Heart right ventricle (tissue), 16 donors: Measurements from ENCODE around the gene STEAP1B. TPM values are rescaled to one million over a fixed set of nuclear protein-coding genes. Genes with fewer than 3 reads are reported as not detected.

Experiments used
- ATAC-seq, 8 donors: fragments of 200-7000 bp; cut with Tn5 transposase; one replicate each; pipeline ENCODE4 v1.9.1; 2020; ENCODE audit warnings: mild to moderate bottlenecking in 8 of 8, moderate library complexity in 8 of 8, moderate number of reproducible peaks in 1 of 8
- DNase-seq, 2 donors: peaks; one replicate each; pipeline ENCODE4 v3.0.0-alpha.2; 2020
- H3K27ac ChIP-seq, 10 donors: fragments of 200-600 bp; sonication (generic) in 2 of 10; one replicate each; pipeline versions ENCODE4 v1.5.0 to v1.8.0; 2020 to 2022; ENCODE audit warnings: mild to moderate bottlenecking in 3 of 10
- H3K27me3 ChIP-seq, 7 donors: fragments of 200-600 bp; one replicate each; pipeline ENCODE4 v1.8.0; 2021 to 2022; ENCODE audit warnings: mild to moderate bottlenecking in 2 of 7
- H3K36me3 ChIP-seq, 9 donors: fragments of 200-600 bp; sonication (generic) in 1 of 9; one replicate each; pipeline versions ENCODE4 v1.5.0 to v1.8.0; 2020 to 2022; ENCODE audit warnings: mild to moderate bottlenecking in 2 of 9
- H3K4me1 ChIP-seq, 9 donors: fragments of 200-600 bp; sonication (generic) in 1 of 9; one replicate each; pipeline versions ENCODE4 v1.5.0 to v1.8.0; 2020 to 2022; ENCODE audit warnings: mild to moderate bottlenecking in 4 of 9
- H3K4me3 ChIP-seq, 10 donors: fragments of 200-600 bp; sonication (generic) in 2 of 10; one replicate each; pipeline versions ENCODE4 v1.5.0 to v1.8.0; 2020 to 2022; ENCODE audit warnings: mild to moderate bottlenecking in 7 of 10, moderate library complexity in 2 of 10
- H3K9me3 ChIP-seq, 11 donors: fragments of 200-600 bp in 10 of 11; sonication (generic) in 2 of 11; one replicate each; pipeline versions ENCODE4 v1.5.0 to v1.8.0; 2013 to 2022; ENCODE audit warnings: mild to moderate bottlenecking in 2 of 11, control low read depth in 1 of 11, moderate library complexity in 1 of 11
- CTCF ChIP-seq, 9 donors: fragments of 200-600 bp; sonication (generic) in 2 of 9; IDR thresholded peaks; one replicate each; pipeline versions ENCODE4 v1.5.0 to v1.8.0; 2021 to 2022; ENCODE audit warnings: antibody characterized with exemption in 9 of 9, mild to moderate bottlenecking in 5 of 9, moderate library complexity in 1 of 9
- WGBS, 2 donors: extraction: QIAGEN DNeasy Blood & Tissue Kit; methylation state at CpG; one replicate each; pipeline ENCODE4 v1.1.7; 2013; ENCODE audit warnings: inconsistent platforms in 1 of 2; 5-methylcytosine and 5-hydroxymethylcytosine counted together
- intact Hi-C, 10 donors: fragments of 100-400 bp; cut with DNase I; formaldehyde crosslinking; loops; one replicate each; pipeline versions ENCODE4 v1.11.1 to v1.14.2; 2022
- polyA plus RNA-seq, 2 donors: library from polyadenylated mRNA; stranded (reverse); fragments of 200-250 nt; gene quantifications; one replicate each; pipeline ENCODE4 v1.2.3, GENCODE V29; 2013
- total RNA-seq, 10 donors: library from RNA; stranded (reverse); fragmentation: NEBNext Ultra II Directional in 3 of 10; extraction: Animal tissue kit (Norgen Biotek cat#: 25700) in 3 of 10; gene quantifications; one replicate each; pipeline versions ENCODE4 v1.2.1 to v1.2.4, GENCODE V29; 2021 to 2023
- donor health status: Arrhythmogenic right ventricular cardiomyopathy.
- donor health status: ischemic (EF 13 %, LVEDD 7.1; RV severe dilation, severe dysfunction).
- donor health status: healthy with polysubstance abuse.
- donor health status: DM: no; HTN: yes; CAD: no.
- donor health status: DM: no; HTN: no; CAD: no.
- donor health status: ischemic (EF 25% LVEDD 6.9; RV normal size, moderate dysfunction).
- donor health status: ischemic (EF 25% LVEDD 5.7; RV mildly dilated, moderate dysfunction).
- donor health status: healthy.
- donor health status: DM: yes; HTN: yes; CAD: no.
- donor health status: Ischemic cardiomyopathy.
- donor health status: ischemic (EF 35%, LVEDD 5.7; RV mildly dilated, moderate dysfunction).
- donor health status: nonischemic (EF 11% LVEDD 7.7; RV severe dilation, severe dysfunction).
- donor health status: DM: yes; HTN: yes; CAD: no.
- donor health status: PGD.
- donor health status: ischemic (EF 29% LVEDD 5.4; RV normal size, mild dysfunction).
- donor health status: nonischemic (EF 23%, LVEDD 6.1; RV moderate dilation, normal function).

Gene STEAP1B
- total and polyA plus RNA-seq, 12 donors = 0.15 to 0.76 (median 0.40) TPM; not detected in 2

- no peak overlapping the region for H3K27ac ChIP-seq
- no peak for TF ChIP-seq CTCF (IDR thresholded peaks at IDR 0.05)
- H3K36me3 ChIP-seq = no peaks in the 10 kb centered on the region
- H3K4me1 ChIP-seq = peaks cover 0 to 5% (median 0%) of the 10 kb centered on the region in 9 donors
- H3K9me3 ChIP-seq = no peaks in the 10 kb centered on the region
- peaks cover 0 to 7% (median 0%) of the 10 kb centered on the region in 7 donors for H3K27me3 ChIP-seq
- intact Hi-C loops = loop anchor here in 1 of 10 donors (2.0 kb wide), 1 partner anchor 15 kb away; no protein-coding TSS in a partner anchor
- H3K4me3 ChIP-seq = no peak overlapping the region
- ATAC-seq = no peak
- 60 to 72% methylated on average over 13 of the region's 13 CpGs for WGBS, 2 donors
- no peak for DNase-seq
Measured at GRCh38 chr7:22393913-22394729, 105.9 kb downstream of the STEAP1B start.

DNA sequence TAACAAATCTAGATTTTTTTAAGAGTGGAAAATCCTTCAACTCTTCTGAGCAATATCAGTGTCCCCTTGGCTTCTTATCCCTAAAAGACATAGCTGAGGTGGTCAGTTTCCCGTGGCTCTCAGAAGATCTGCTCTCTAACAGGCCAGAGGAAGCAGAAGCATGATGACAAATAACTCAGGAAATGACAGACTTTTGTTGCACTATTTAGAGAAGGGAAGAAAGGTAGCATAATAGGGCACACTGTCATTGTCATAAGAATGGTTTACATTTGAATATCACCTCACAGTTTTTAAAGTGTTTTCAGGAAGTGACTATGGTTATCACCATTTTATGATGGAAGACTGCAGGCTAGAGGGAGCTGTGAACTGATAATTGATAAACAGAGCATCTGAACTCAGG, 109.5 kb downstream of the STEAP1B start:
- 40 to 41% methylated on average over 1 of the region's 1 CpG for WGBS, 2 donors
- Histone ChIP-seq H3K36me3 (no peaks in the 10 kb centered on the region), H3K9me3 (no peaks in the 10 kb centered on the region), H3K27ac (no peak overlapping the region), H3K4me3 (no peak overlapping the region), H3K4me1 (peaks cover 0 to 5% (median 0%) of the 10 kb centered on the region in 9 donors), H3K27me3 (peaks cover 0 to 7% (median 0%) of the 10 kb centered on the region in 7 donors)
- intact Hi-C loops = no loop called here
- DNase-seq (no peak), ATAC-seq (peak in 1 of 8 donors; percentile 26)
- no peak for TF ChIP-seq CTCF (IDR thresholded peaks at IDR 0.05)

DNA sequence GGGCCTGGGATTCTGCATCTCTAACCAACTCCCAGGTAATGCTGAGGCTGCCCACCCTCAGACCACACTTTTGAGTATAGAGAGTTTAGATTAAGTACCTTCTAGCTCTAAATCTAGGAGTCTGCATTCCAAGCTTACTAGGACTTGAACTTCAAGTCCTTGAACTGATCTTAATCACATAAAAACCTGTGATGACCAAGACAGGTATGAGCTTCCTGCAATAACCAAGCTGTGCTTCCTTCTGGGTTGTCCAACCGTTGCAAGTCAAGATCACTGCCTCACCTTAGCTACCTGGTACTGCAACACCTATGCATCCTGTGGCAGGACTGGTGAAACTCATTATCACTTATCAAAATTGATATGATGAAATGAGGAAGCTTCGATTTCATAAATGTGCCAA, 110.1 kb downstream of the STEAP1B start:
- TF ChIP-seq CTCF (IDR thresholded peaks at IDR 0.05) = no peak
- Histone ChIP-seq H3K4me1 (peaks cover 0 to 5% (median 0%) of the 10 kb centered on the region in 9 donors), H3K9me3 (no peaks in the 10 kb centered on the region), H3K27ac (no peak overlapping the region), H3K36me3 (no peaks in the 10 kb centered on the region), H3K27me3 (peaks cover 0 to 7% (median 0%) of the 10 kb centered on the region in 7 donors), H3K4me3 (no peak overlapping the region)
- intact Hi-C loops = no loop called here
- 89 to 94% methylated on average over 2 of the region's 2 CpGs for WGBS, 2 donors
- DNase-seq (no peak), ATAC-seq (no peak)

DNA sequence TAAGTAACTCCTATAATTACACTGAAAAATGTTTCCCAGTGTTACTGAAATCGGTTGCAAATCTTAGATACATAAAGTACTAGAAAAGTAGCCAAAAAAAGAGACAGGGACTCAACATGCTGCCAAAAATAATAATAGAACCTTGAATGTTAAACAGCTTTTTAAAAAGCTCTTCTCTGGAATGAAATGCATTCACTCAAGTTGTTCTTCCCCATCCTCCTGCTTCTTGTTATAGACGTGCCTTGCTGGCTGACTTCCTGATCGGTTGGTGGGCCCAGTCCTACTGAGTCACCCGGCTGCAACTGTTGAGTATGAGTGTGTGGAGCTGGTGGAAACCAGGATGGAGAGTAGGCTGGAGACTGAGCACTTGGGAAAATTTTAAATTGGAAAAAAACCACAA, 112.4 kb downstream of the STEAP1B start:
- DNase-seq = peak in 1 of 2 donors; percentile 16
- H3K27ac ChIP-seq = peak overlapping the region in 2 of 10 donors; percentile 23 to 45
- 60 to 64% methylated on average over 4 of the region's 4 CpGs for WGBS, 2 donors

More for the DNA sequence above, 112.4 kb downstream of the STEAP1B start:
- peaks cover 0 to 5% (median 0%) of the 10 kb centered on the region in 9 donors for H3K4me1 ChIP-seq
- ATAC-seq = peak in 3 of 8 donors; percentile 29 to 57 (median 56)
- no peaks in the 10 kb centered on the region for H3K9me3 ChIP-seq
- no peak for TF ChIP-seq CTCF (IDR thresholded peaks at IDR 0.05)
- H3K4me3 ChIP-seq = no peak overlapping the region
- no peaks in the 10 kb centered on the region for H3K36me3 ChIP-seq
- H3K27me3 ChIP-seq = no peaks in the 10 kb centered on the region
- intact Hi-C loops = no loop called here
